ENCODE measurements around the gene EBF3.

Gene EBF3

DNA sequence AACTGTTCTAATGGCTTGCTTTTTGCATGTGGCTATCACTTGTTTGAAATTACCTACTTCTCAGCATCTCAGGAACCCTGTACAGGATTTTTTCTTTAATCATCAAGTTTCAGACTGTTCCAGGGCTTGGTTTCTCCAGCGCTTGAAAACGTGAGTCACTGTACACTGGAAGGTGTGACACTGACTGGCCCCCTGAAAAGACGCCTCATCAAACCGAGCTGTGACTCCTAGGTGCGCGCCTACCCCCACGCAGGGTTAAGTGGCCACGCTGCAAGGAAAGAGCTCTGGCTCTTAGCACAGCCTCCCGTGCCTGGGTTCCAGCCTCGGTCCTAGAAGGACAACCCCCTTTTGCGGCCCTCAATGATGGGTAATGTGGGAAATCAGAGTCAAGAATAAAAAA is 81.0 kb downstream of the EBF3 start:
- TF ChIP-seq, protein P1, sequence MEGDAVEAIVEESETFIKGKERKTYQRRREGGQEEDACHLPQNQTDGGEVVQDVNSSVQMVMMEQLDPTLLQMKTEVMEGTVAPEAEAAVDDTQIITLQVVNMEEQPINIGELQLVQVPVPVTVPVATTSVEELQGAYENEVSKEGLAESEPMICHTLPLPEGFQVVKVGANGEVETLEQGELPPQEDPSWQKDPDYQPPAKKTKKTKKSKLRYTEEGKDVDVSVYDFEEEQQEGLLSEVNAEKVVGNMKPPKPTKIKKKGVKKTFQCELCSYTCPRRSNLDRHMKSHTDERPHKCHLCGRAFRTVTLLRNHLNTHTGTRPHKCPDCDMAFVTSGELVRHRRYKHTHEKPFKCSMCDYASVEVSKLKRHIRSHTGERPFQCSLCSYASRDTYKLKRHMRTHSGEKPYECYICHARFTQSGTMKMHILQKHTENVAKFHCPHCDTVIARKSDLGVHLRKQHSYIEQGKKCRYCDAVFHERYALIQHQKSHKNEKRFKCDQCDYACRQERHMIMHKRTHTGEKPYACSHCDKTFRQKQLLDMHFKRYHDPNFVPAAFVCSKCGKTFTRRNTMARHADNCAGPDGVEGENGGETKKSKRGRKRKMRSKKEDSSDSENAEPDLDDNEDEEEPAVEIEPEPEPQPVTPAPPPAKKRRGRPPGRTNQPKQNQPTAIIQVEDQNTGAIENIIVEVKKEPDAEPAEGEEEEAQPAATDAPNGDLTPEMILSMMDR (IDR thresholded peaks at IDR 0.05; ENCODE audit: unreplicated experiment in 3 of 3), result no peak
- H3K27me3 Mint-ChIP-seq (ENCODE audit: low read depth), result peaks cover 32% of the 10 kb centered on the region
- no peaks in the 10 kb centered on the region for H3K36me3 Mint-ChIP-seq (ENCODE audit: low read depth)
- H3K9me3 Mint-ChIP-seq, result no peaks in the 10 kb centered on the region
- H3K4me3 Mint-ChIP-seq, result no peak overlapping the region
- H3K27ac Mint-ChIP-seq, result no peak overlapping the region
- peaks cover 60% of the 10 kb centered on the region for H3K4me1 Mint-ChIP-seq

DNA sequence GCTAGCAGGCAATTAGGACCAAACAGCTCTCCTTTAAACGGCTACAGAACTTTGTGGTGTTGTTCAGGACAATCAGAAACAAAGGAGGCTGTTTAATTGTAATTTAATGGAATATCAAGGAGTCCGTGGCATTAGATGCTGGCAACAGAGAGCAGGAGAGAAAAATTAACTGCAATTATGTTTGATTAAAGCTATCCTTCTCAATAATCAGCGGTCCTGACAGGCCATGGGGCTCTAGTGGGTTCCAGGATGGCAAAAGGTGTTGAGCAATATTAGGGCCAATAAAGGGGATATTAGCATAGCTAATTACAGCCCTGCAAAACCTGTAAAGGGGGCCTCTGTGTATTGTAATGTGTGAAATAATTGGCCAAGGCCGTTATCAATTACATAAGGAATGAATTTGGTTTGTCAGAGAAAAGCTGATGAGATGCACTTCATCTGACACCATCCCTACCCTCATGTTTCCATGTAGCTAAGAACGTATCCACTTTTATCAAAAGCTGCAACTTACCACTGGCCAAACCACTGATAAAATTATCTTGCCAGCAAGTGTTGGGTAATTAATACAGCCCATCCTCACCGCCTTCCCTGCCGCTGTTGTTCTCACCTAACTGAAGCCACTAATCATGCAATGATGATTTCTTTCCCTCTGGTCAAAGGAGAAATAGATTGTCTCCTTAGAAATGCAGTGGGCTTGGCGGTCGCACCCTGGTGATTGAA is 81.6 kb downstream of the EBF3 start:
- Mint-ChIP-seq H3K4me3 (no peak overlapping the region), H3K4me1 (peaks cover 55% of the 10 kb centered on the region), H3K9me3 (no peaks in the 10 kb centered on the region), H3K27ac (no peak overlapping the region), H3K36me3 (ENCODE audit: low read depth) (no peaks in the 10 kb centered on the region), H3K27me3 (ENCODE audit: low read depth) (peaks cover 34% of the 10 kb centered on the region)
- TF ChIP-seq, protein P1 (IDR thresholded peaks at IDR 0.05; ENCODE audit: unreplicated experiment in 3 of 3), result no peak

DNA sequence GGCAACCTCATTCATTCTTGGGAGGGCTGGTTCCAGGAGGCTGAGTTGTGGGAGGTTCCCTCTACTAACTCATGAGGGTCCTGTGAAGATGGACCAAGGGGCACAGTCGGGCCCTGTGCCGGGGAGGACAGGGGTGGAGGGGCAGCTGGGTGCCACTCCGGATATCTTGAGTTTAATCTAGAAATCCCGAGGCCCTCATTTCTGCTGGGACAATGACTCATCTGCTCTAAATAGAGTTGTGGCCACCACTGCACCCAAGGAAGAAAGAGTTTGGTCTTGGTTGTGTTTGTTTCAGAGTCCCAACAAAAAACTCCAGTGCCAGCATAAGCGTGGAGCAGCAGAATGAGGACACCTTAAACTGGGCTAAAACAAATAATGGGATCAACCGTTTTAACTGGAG is 82.4 kb downstream of the EBF3 start:
- no peaks in the 10 kb centered on the region for H3K36me3 Mint-ChIP-seq (ENCODE audit: low read depth)
- peaks cover 47% of the 10 kb centered on the region for H3K4me1 Mint-ChIP-seq
- no peak overlapping the region for H3K27ac Mint-ChIP-seq
- TF ChIP-seq, protein P1 (IDR thresholded peaks at IDR 0.05; ENCODE audit: unreplicated experiment in 3 of 3), result no peak
- no peak overlapping the region for H3K4me3 Mint-ChIP-seq
- no peaks in the 10 kb centered on the region for H3K9me3 Mint-ChIP-seq
- peaks cover 29% of the 10 kb centered on the region for H3K27me3 Mint-ChIP-seq (ENCODE audit: low read depth)

DNA sequence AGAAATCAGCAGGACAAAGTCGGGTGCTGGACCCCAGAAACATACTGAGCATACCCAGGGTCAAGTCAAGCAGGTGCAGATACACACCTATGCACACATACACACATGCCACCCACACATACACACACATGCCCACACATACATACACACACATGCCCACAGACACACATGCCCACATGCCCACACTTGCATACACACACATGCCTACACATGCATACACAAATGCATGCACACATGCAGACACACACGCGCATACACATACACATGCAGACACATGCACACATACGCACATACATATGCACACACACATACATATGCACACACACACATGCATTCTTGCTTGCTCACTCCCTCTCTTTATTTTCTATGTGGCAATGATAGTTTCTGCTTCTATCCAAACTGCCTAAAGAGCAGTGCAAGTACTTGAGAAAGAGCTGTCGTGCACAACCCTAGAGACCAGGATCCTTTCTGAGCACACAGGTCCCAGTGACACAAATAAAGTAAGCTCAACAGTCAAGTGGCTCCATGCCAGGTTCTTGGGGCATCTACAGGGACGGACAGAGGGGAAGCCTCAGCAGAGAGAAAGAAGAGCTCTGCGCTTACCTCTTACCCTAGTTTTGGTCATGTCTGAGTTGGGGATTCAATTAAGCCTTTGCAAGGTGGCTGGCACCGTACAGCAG is 83.7 kb downstream of the EBF3 start:
- no peak overlapping the region for H3K4me3 Mint-ChIP-seq
- TF ChIP-seq, protein P1 (IDR thresholded peaks at IDR 0.05; ENCODE audit: unreplicated experiment in 3 of 3), result no peak
- peaks cover 36% of the 10 kb centered on the region for H3K4me1 Mint-ChIP-seq
- H3K9me3 Mint-ChIP-seq, result no peaks in the 10 kb centered on the region
- H3K36me3 Mint-ChIP-seq (ENCODE audit: low read depth), result peaks cover 4% of the 10 kb centered on the region
- peaks cover 24% of the 10 kb centered on the region for H3K27me3 Mint-ChIP-seq (ENCODE audit: low read depth)
- H3K27ac Mint-ChIP-seq, result no peak overlapping the region

DNA sequence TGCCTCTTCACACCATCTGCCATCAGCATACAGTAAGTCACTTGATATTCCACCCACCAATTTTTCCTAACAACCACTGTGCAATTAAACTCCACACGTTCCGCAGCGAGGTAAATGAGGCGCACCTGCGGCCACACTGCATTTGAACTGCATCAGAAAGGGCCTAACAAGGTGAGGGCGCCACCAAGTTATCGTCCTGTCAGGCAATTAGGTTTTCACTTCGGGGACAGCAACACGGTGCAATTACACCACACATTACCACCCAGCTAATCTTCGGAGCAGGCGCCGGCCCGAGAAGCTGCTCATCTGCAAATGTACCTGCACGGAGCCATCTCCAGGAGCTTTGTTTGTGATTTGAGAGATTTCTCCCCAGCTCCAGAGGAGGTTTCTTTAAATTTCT is 84.4 kb downstream of the EBF3 start:
- Mint-ChIP-seq H3K9me3 (no peaks in the 10 kb centered on the region), H3K36me3 (ENCODE audit: low read depth) (peaks cover 5% of the 10 kb centered on the region), H3K4me1 (peaks cover 30% of the 10 kb centered on the region), H3K27ac (no peak overlapping the region), H3K4me3 (no peak overlapping the region), H3K27me3 (ENCODE audit: low read depth) (peaks cover 24% of the 10 kb centered on the region)
- TF ChIP-seq, protein P1 (IDR thresholded peaks at IDR 0.05; ENCODE audit: unreplicated experiment in 3 of 3), result no peak

DNA sequence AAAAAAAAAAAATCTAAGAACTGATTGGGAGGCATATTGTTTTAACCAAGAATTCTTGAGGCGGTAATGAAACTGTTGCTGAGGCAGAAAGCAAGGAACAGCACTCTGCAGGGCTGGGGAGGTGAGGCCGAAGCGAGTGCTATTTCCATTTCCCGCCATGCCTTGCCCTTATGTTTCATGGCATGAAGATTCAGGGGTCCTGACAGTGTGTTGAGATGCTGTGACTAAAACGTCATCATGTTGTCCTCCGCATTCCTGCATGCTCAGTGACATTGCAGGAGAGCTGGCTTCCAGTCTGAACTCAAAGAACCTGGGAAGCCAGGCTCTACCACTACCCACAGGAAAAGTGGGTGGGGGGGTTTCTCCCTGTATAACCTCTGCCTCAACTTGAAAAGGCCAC is 85.2 kb downstream of the EBF3 start:
- no peak overlapping the region for H3K27ac Mint-ChIP-seq
- no peaks in the 10 kb centered on the region for H3K9me3 Mint-ChIP-seq
- TF ChIP-seq, protein P1 (IDR thresholded peaks at IDR 0.05; ENCODE audit: unreplicated experiment in 3 of 3), result no peak
- H3K4me1 Mint-ChIP-seq, result peaks cover 23% of the 10 kb centered on the region
- peaks cover 24% of the 10 kb centered on the region for H3K27me3 Mint-ChIP-seq (ENCODE audit: low read depth)
- H3K4me3 Mint-ChIP-seq, result no peak overlapping the region
- peaks cover 11% of the 10 kb centered on the region for H3K36me3 Mint-ChIP-seq (ENCODE audit: low read depth)

Data from nephron (organoid).